ENCODE results near the gene KSR1.

GRCh38 chr17:27419156-27419555, 37.1 kb upstream of the KSR1 start:
- no peak for TF ChIP-seq CTCF (IDR thresholded peaks at IDR 0.05)
- no peak for TF ChIP-seq TCF7L2 (IDR thresholded peaks at IDR 0.05; ENCODE audit: low read depth, low read length)
- TF ChIP-seq POLR2AphosphoS5 (IDR thresholded peaks at IDR 0.05; ENCODE audit: low read depth, low read length), result no peak
- no peak for TF ChIP-seq REST (IDR thresholded peaks at IDR 0.05; ENCODE audit: insufficient read depth in 1 of 2, low read depth in 2 of 2, low read length in 1 of 2)

Measured in Panc1 (cell line).